DND-41 (cell line): ENCODE results near the gene ADCY1.

ENCODE experiments used
- ATAC-seq: fragments of 200-7000 bp; cut with Tn5 transposase; 3 replicates; pipeline ENCODE4 v1.9.1; 2021; ENCODE audit warnings: low read depth; ENCODE audit not compliant: insufficient read depth
- DNase-seq: peaks from one replicate; pipeline ENCODE4 v3.0.0-alpha.2; 2020
- H2AFZ ChIP-seq: 2 replicates; pipeline ENCODE4 v1.6.0; 2012; ENCODE audit warnings: low read depth, low read length
- H3K27ac ChIP-seq: 2 replicates; pipeline ENCODE4 v1.5.1; 2012; ENCODE audit warnings: low read length, inconsistent platforms
- H3K27me3 ChIP-seq: fragments of 200-600 bp; sonication (generic); 2 replicates; pipeline ENCODE4 v1.6.0; 2012; ENCODE audit warnings: low read length, mild to moderate bottlenecking, inconsistent platforms; ENCODE audit not compliant: insufficient read depth, poor library complexity
- H3K36me3 ChIP-seq: 2 replicates; pipeline ENCODE4 v1.5.1; 2012; ENCODE audit warnings: low read length, inconsistent platforms; ENCODE audit not compliant: insufficient read depth
- H3K4me1 ChIP-seq: 2 replicates; pipeline ENCODE4 v1.5.1; 2012; ENCODE audit warnings: mild to moderate bottlenecking, low read length; ENCODE audit not compliant: insufficient read depth
- H3K4me2 ChIP-seq: 2 replicates; pipeline ENCODE4 v1.6.0; 2012; ENCODE audit warnings: mild to moderate bottlenecking, moderate library complexity, low read length, inconsistent platforms; ENCODE audit not compliant: insufficient read depth
- H3K4me3 ChIP-seq, 2 experiments: fragments of 200-600 bp in 1 of 2; shearing (Covaris generic) in 1 of 2; 2 replicates each; pipeline ENCODE4 v1.5.1; 2012 to 2016; ENCODE audit warnings: inconsistent platforms in 2 of 2, low read length in 2 of 2, mild to moderate bottlenecking in 2 of 2, low read depth in 1 of 2, moderate library complexity in 1 of 2
- H3K79me2 ChIP-seq: 2 replicates; pipeline ENCODE4 v1.6.0; 2012; ENCODE audit warnings: low read length, inconsistent platforms; ENCODE audit not compliant: insufficient read depth
- H3K9ac ChIP-seq: 2 replicates; pipeline ENCODE4 v1.6.0; 2012; ENCODE audit warnings: low read depth, mild to moderate bottlenecking, inconsistent platforms, low read length, moderate library complexity
- H3K9me3 ChIP-seq: 2 replicates; pipeline ENCODE4 v1.5.1; 2012; ENCODE audit warnings: low read length, moderate library complexity, mild to moderate bottlenecking, inconsistent platforms; ENCODE audit not compliant: insufficient read depth, severe bottlenecking
- H4K20me1 ChIP-seq: 2 replicates; pipeline ENCODE4 v1.6.0; 2012; ENCODE audit warnings: low read length; ENCODE audit not compliant: insufficient read depth
- CTCF ChIP-seq: IDR thresholded peaks from 2 replicates; pipeline ENCODE4 v1.5.1; 2012; ENCODE audit warnings: borderline replicate concordance, low read length, moderate library complexity, mild to moderate bottlenecking; ENCODE audit not compliant: poor library complexity, severe bottlenecking; ENCODE audit errors: extremely low read depth
- EZH2 ChIP-seq: IDR thresholded peaks from 3 replicates; pipeline ENCODE4 v1.6.1; 2012; ENCODE audit warnings: borderline replicate concordance, low read depth, mild to moderate bottlenecking, moderate library complexity, low read length, inconsistent platforms; ENCODE audit not compliant: severe bottlenecking

The ADCY1 gene

GRCh38 chr7:45580053-45580872, 6.1 kb downstream of the ADCY1 start:
- Histone ChIP-seq H2AFZ (no peak overlapping the region), H3K36me3 (no peaks in the 10 kb centered on the region), H3K4me1 (no peaks in the 10 kb centered on the region), H3K9ac (no peak overlapping the region), H3K27me3 (no peaks in the 10 kb centered on the region), H3K79me2 (no peaks in the 10 kb centered on the region), H3K27ac (no peak overlapping the region), H4K20me1 (peaks cover 3% of the 10 kb centered on the region), H3K4me3 (no peak overlapping the region), H3K4me2 (no peak overlapping the region), H3K9me3 (no peaks in the 10 kb centered on the region)
- TF ChIP-seq CTCF: peak; percentile 43
- no peak for TF ChIP-seq EZH2
- ATAC-seq: no peak
- no peak for DNase-seq

GRCh38 chr7:45581271-45581780, 7.2 kb downstream of the ADCY1 start:
- no peaks in the 10 kb centered on the region for H3K79me2 ChIP-seq
- no peak overlapping the region for H2AFZ ChIP-seq
- peaks cover 3% of the 10 kb centered on the region for H4K20me1 ChIP-seq
- no peaks in the 10 kb centered on the region for H3K9me3 ChIP-seq
- no peaks in the 10 kb centered on the region for H3K4me1 ChIP-seq
- H3K36me3 ChIP-seq: no peaks in the 10 kb centered on the region
- no peak overlapping the region for H3K9ac ChIP-seq
- no peak for ATAC-seq
- H3K27me3 ChIP-seq: no peaks in the 10 kb centered on the region
- no peak overlapping the region for H3K4me3 ChIP-seq
- no peak overlapping the region for H3K27ac ChIP-seq
- DNase-seq: no peak
- TF ChIP-seq CTCF (no peak), EZH2 (no peak)
- H3K4me2 ChIP-seq: no peak overlapping the region

- Histone ChIP-seq H3K9me3 (no peaks in the 10 kb centered on the region), H3K79me2 (no peaks in the 10 kb centered on the region), H3K27ac (no peak overlapping the region), H3K9ac (no peak overlapping the region), H4K20me1 (peaks cover 3% of the 10 kb centered on the region), H2AFZ (no peak overlapping the region), H3K4me2 (no peak overlapping the region), H3K36me3 (no peaks in the 10 kb centered on the region), H3K4me1 (no peaks in the 10 kb centered on the region), H3K27me3 (no peaks in the 10 kb centered on the region), H3K4me3 (no peak overlapping the region)
- no peak for TF ChIP-seq CTCF
- no peak for TF ChIP-seq EZH2
- DNase-seq (no peak), ATAC-seq (no peak)
Measured at GRCh38 chr7:45582136-45582749, 8.1 kb downstream of the ADCY1 start.
